IMR-90 (cell line): Measurements from ENCODE around the gene ATP5ME. TPM values are rescaled to one million over a fixed set of nuclear protein-coding genes. Genes with fewer than 3 reads are reported as not detected.

Experiments used
- ATAC-seq: fragments of 200-7000 bp; cut with Tn5 transposase; 2 replicates; pipeline ENCODE4 v1.9.1; 2020; ENCODE audit warnings: low read depth, mild to moderate bottlenecking, moderate library complexity
- BruUV-seq: library from RNA; stranded (reverse); fragments of 400-500 nt; replicated peaks from 2 replicates; lab custom pipeline; 2021; lab: Mats Ljungman, UMichigan
- CTCF ChIA-PET: fragments of 300-600 bp; formaldehyde crosslinking; extraction: SDS; loops from one replicate; lab custom pipeline; 2021; ENCODE audit warnings: antibody characterized with exemption; lab: Yijun Ruan, JAX
- POLR2A ChIA-PET: fragments of 300-600 bp; sonication (Branson Sonifier 250); formaldehyde crosslinking; loops from one replicate; lab custom pipeline; 2022; ENCODE audit warnings: antibody characterized with exemption; ENCODE audit not compliant: unreplicated experiment; lab: Charles Lee
- DNase-seq: peaks from one replicate; pipeline ENCODE4 v3.0.0; 2013
- H2AFZ ChIP-seq: replicated peaks from 2 replicates; pipeline ENCODE3; 2013; ENCODE audit warnings: low read length, mild to moderate bottlenecking; ENCODE audit not compliant: poor library complexity
- H2AK5ac ChIP-seq: 2 replicates; pipeline ENCODE4 v1.6.1; 2013; ENCODE audit warnings: low read depth, low read length, inconsistent platforms
- H2AK9ac ChIP-seq: replicated peaks from 2 replicates; pipeline ENCODE3; 2013; ENCODE audit warnings: mild to moderate bottlenecking, low read depth, low read length, moderate library complexity; ENCODE audit not compliant: poor library complexity
- H2BK120ac ChIP-seq: 2 replicates; pipeline ENCODE4 v1.6.1; 2013; ENCODE audit warnings: low read depth, low read length, inconsistent platforms
- H2BK15ac ChIP-seq: 3 replicates; pipeline ENCODE4 v1.6.1; 2013; ENCODE audit warnings: low read depth, low read length, inconsistent platforms
- H2BK20ac ChIP-seq: 2 replicates; pipeline ENCODE4 v1.6.1; 2013; ENCODE audit warnings: low read depth, mild to moderate bottlenecking, inconsistent platforms, low read length, moderate library complexity
- H2BK5ac ChIP-seq: 2 replicates; pipeline ENCODE4 v1.6.1; 2013; ENCODE audit warnings: mild to moderate bottlenecking, low read depth, low read length, inconsistent platforms; ENCODE audit not compliant: poor library complexity, severe bottlenecking
- H3K14ac ChIP-seq: replicated peaks from 2 replicates; pipeline ENCODE4 v1.6.1; 2013; ENCODE audit warnings: low read depth, low read length, inconsistent platforms
- H3K18ac ChIP-seq: 2 replicates; pipeline ENCODE4 v1.6.1; 2013; ENCODE audit warnings: low read depth, low read length, control low read depth
- H3K23ac ChIP-seq: 2 replicates; pipeline ENCODE4 v1.6.1; 2013; ENCODE audit warnings: low read depth, low read length, inconsistent platforms
- H3K27ac ChIP-seq: 2 replicates; pipeline ENCODE4 v1.5.1; 2013; ENCODE audit warnings: mild to moderate bottlenecking, control low read depth, low read length; ENCODE audit not compliant: insufficient read depth
- H3K27me3 ChIP-seq: 2 replicates; pipeline ENCODE4 v1.6.1; 2013; ENCODE audit warnings: low read length; ENCODE audit not compliant: control insufficient read depth, insufficient read depth
- H3K36me3 ChIP-seq: 2 replicates; pipeline ENCODE4 v1.6.1; 2013; ENCODE audit warnings: low read length, mixed read lengths; ENCODE audit not compliant: control insufficient read depth, insufficient read depth
- H3K4ac ChIP-seq: 2 replicates; pipeline ENCODE4 v1.6.1; 2013; ENCODE audit warnings: low read depth, low read length, inconsistent platforms
- H3K4me1 ChIP-seq: 2 replicates; pipeline ENCODE4 v1.6.1; 2013; ENCODE audit warnings: low read length, mixed read lengths; ENCODE audit not compliant: control insufficient read depth, insufficient read depth
- H3K4me2 ChIP-seq: 2 replicates; pipeline ENCODE4 v1.6.1; 2013; ENCODE audit warnings: low read depth, mild to moderate bottlenecking, control low read depth, low read length, moderate library complexity
- H3K4me3 ChIP-seq: 2 replicates; pipeline ENCODE4 v1.5.1; 2013; ENCODE audit warnings: low read depth, mild to moderate bottlenecking, control low read depth, low read length, moderate library complexity; ENCODE audit not compliant: insufficient read depth
- H3K56ac ChIP-seq: 2 replicates; pipeline ENCODE4 v1.6.1; 2013; ENCODE audit warnings: low read length, inconsistent platforms; ENCODE audit not compliant: insufficient read depth; ENCODE audit errors: extremely low read depth
- H3K79me1 ChIP-seq, 2 experiments: 2 replicates each; pipeline ENCODE4 v1.6.1; 2013; ENCODE audit warnings: low read length in 2 of 2, inconsistent platforms in 1 of 2, low read depth in 1 of 2
- H3K9ac ChIP-seq: 2 replicates; pipeline ENCODE4 v1.6.1; 2013; ENCODE audit warnings: low read depth, low read length, control low read depth
- H3K9me1 ChIP-seq: 2 replicates; pipeline ENCODE4 v1.6.1; 2013; ENCODE audit warnings: low read length, inconsistent platforms; ENCODE audit not compliant: insufficient read depth
- H3K9me3 ChIP-seq: 2 replicates; pipeline ENCODE4 v1.6.1; 2013; ENCODE audit warnings: low read length; ENCODE audit not compliant: control insufficient read depth, insufficient read depth
- H4K20me1 ChIP-seq: 2 replicates; pipeline ENCODE4 v1.6.1; 2013; ENCODE audit warnings: low read length, inconsistent platforms; ENCODE audit not compliant: insufficient read depth
- H4K5ac ChIP-seq: 2 replicates; pipeline ENCODE4 v1.6.1; 2013; ENCODE audit warnings: mild to moderate bottlenecking, low read depth, low read length, control low read depth
- H4K8ac ChIP-seq, 2 experiments: 2 replicates each; pipeline ENCODE4 v1.6.1; 2013; ENCODE audit warnings: low read depth in 2 of 2, low read length in 2 of 2, control low read depth in 1 of 2, inconsistent platforms in 1 of 2
- H4K91ac ChIP-seq: 2 replicates; pipeline ENCODE4 v1.6.1; 2013; ENCODE audit warnings: low read depth, low read length, inconsistent platforms; ENCODE audit not compliant: insufficient read depth
- CEBPB ChIP-seq: IDR thresholded peaks from 2 replicates; pipeline ENCODE4 v1.6.1; 2012; ENCODE audit warnings: low read depth, low read length, improper control_type of control experiment
- CHD1 ChIP-seq: IDR thresholded peaks from 2 replicates; pipeline ENCODE4 v1.6.1; 2012; ENCODE audit warnings: low read depth, low read length, improper control_type of control experiment
- CTCF ChIP-seq: conservative IDR thresholded peaks from 2 replicates; pipeline ENCODE4 v1.5.1; 2012; ENCODE audit warnings: mild to moderate bottlenecking, low read depth, low read length, improper control_type of control experiment
- ELK1 ChIP-seq: fragments of 150-350 bp; IDR thresholded peaks from 2 replicates; pipeline ENCODE4 v1.6.1; 2016; ENCODE audit warnings: low read depth, mild to moderate bottlenecking, low read length, moderate library complexity, borderline replicate concordance
- FOS ChIP-seq: fragments of 150-350 bp; IDR thresholded peaks from 2 replicates; pipeline ENCODE4 v1.6.1; 2016; ENCODE audit warnings: low read depth, low read length
- MAFK ChIP-seq: IDR thresholded peaks from 2 replicates; pipeline ENCODE4 v1.6.1; 2012; ENCODE audit warnings: low read depth, low read length, improper control_type of control experiment
- MAZ ChIP-seq: IDR thresholded peaks from 2 replicates; pipeline ENCODE4 v1.6.1; 2012; ENCODE audit warnings: low read depth, mild to moderate bottlenecking, low read length, improper control_type of control experiment, moderate library complexity, borderline replicate concordance
- MXI1 ChIP-seq: IDR thresholded peaks from 2 replicates; pipeline ENCODE4 v1.6.1; 2012; ENCODE audit warnings: low read depth, mild to moderate bottlenecking, low read length, moderate library complexity, borderline replicate concordance
- POLR2A ChIP-seq: IDR thresholded peaks from 2 replicates; pipeline ENCODE4 v1.6.1; 2012; ENCODE audit warnings: mild to moderate bottlenecking, low read depth, low read length
- RAD21 ChIP-seq: IDR thresholded peaks from 2 replicates; pipeline ENCODE4 v1.6.1; 2012; ENCODE audit warnings: low read length, improper control_type of control experiment
- RCOR1 ChIP-seq: IDR thresholded peaks from 2 replicates; pipeline ENCODE4 v1.6.1; 2012; ENCODE audit warnings: mild to moderate bottlenecking, low read length, improper control_type of control experiment; ENCODE audit not compliant: insufficient replicate concordance
- RFX5 ChIP-seq: IDR thresholded peaks from 2 replicates; pipeline ENCODE4 v1.8.0; 2012; ENCODE audit warnings: low read depth, mild to moderate bottlenecking, low read length, moderate library complexity
- SMC3 ChIP-seq: fragments of 150-350 bp; IDR thresholded peaks from 2 replicates; pipeline ENCODE4 v1.6.1; 2016; ENCODE audit warnings: low read depth, mild to moderate bottlenecking, antibody characterized with exemption, low read length, moderate library complexity
- USF2 ChIP-seq: fragments of 150-350 bp; IDR thresholded peaks from 2 replicates; pipeline ENCODE4 v1.6.1; 2017; ENCODE audit warnings: mild to moderate bottlenecking, antibody characterized with exemption, low read length, low read depth
- WGBS, 2 experiments: methylation state at CpG; one replicate each; pipeline versions ENCODE4 v1.1.5 to v1.1.7; 2013; ENCODE audit warnings: missing lambda C conversion rate in 2 of 2; ENCODE audit not compliant: insufficient read length in 1 of 2; ENCODE audit errors: extremely low coverage in 2 of 2; 5-methylcytosine and 5-hydroxymethylcytosine counted together
- dilution Hi-C: fragments of 300-500 bp; cut with HindIII; formaldehyde crosslinking; loops from one replicate; pipeline ENCODE4 v1.14.3; 2018; ENCODE audit warnings: low sequenced_read_pairs; ENCODE audit not compliant: unreplicated experiment
- in situ Hi-C: fragments of 300-500 bp; cut with MboI; formaldehyde crosslinking; loops from 3 replicates; pipeline ENCODE4 v1.14.3; 2019; ENCODE audit warnings: low sequenced_read_pairs, inconsistent platforms, mixed read lengths
- intact Hi-C: fragments of 100-400 bp; cut with micrococcal nuclease; formaldehyde crosslinking; loops from 2 replicates; pipeline ENCODE4 v1.10.0; 2022
- polyA plus RNA-seq, 3 experiments: library from polyadenylated mRNA; depleted of rRNA; stranded (reverse); fragments of >200 nt; gene quantifications; 2 replicates each; pipeline ENCODE4 v1.2.3, GENCODE V29; 2012; ENCODE audit warnings: low replicate concordance in 1 of 3
- total RNA-seq: library from RNA; depleted of rRNA; stranded (reverse); fragments of >200 nt; gene quantifications from 2 replicates; pipeline ENCODE4 v1.2.3, GENCODE V29; 2012

Gene ATP5ME
- total and polyA plus RNA-seq, 2 of the 4 experiments (the other 2 are of a cell fraction) = 39.3 to 603 TPM

DNA sequence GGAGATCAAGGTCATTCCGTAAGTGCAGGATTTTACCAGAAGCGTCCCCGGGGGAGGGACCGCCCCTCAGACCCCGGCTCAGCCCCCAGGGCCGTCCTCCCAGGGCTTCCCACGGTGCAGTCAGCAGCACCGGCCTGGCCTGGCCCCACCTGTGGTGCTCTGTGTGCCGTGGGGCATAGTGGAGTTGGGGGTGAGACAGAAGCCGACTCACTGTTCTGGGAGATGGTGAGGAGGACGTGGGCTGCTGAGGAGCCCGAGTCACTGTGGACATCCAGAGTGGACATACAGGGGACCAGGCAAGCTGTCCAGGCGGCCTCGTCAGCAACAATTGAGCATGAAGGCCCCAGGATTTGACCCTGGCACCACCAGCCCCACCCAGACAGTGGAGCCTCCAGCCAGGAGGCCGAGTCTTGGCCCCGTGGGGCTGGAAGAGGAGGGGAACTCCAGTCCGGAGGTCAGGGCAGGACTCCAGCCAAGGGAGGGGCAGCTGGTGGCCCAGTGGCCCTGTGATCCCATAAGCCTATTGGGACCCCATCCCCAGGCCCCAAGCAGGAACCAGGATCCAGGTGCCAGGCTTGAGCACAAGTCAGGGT, 19.1 kb downstream of the ATP5ME start:
- no TSS peak for BruUV-seq

More for the DNA sequence above, 19.1 kb downstream of the ATP5ME start:
- no peak overlapping the region for H4K8ac ChIP-seq
- H3K36me3 ChIP-seq = no peaks in the 10 kb centered on the region
- ChIA-PET CTCF (no interaction called here), POLR2A (no interaction called here)
- H2BK20ac ChIP-seq = no peak overlapping the region
- no peaks in the 10 kb centered on the region for H3K4me1 ChIP-seq
- ATAC-seq = no peak
- no peak overlapping the region for H3K4ac ChIP-seq
- no peak overlapping the region for H2BK120ac ChIP-seq
- peaks cover 11% of the 10 kb centered on the region; the same call in 1 of the 2 replicates for H3K27me3 ChIP-seq
- no peak for DNase-seq
- H3K79me1 ChIP-seq = no peaks in the 10 kb centered on the region
- H3K9me3 ChIP-seq = peaks cover 16% of the 10 kb centered on the region
- H2BK15ac ChIP-seq = no peak overlapping the region
- dilution Hi-C loops (no loop called here), in situ Hi-C loops (no loop called here), intact Hi-C loops (no loop called here)
- peak overlapping the region; percentile 21 for H2AFZ ChIP-seq
- WGBS, 2 experiments = 22% methylated on average over 2 of the region's 17 CpGs; no CpG with 5 or more reads in 1 of the 2 experiments
- no peak overlapping the region for H2AK5ac ChIP-seq
- no peaks in the 10 kb centered on the region for H4K20me1 ChIP-seq
- no peak overlapping the region for H3K4me2 ChIP-seq
- no peak overlapping the region for H3K56ac ChIP-seq
- no peak overlapping the region for H3K27ac ChIP-seq
- no peak overlapping the region for H2BK5ac ChIP-seq
- no peak overlapping the region for H4K91ac ChIP-seq
- H4K5ac ChIP-seq = no peak overlapping the region
- no peak overlapping the region for H3K4me3 ChIP-seq
- TF ChIP-seq ELK1 = no peak
- no peak for TF ChIP-seq RAD21
- no peak for TF ChIP-seq MAFK
- TF ChIP-seq USF2 = no peak
- TF ChIP-seq SMC3 = no peak
- no peak for TF ChIP-seq RCOR1
- no peak for TF ChIP-seq MAZ
- no peak for TF ChIP-seq CHD1
- no peak for TF ChIP-seq MXI1
- no peak for TF ChIP-seq POLR2A
- TF ChIP-seq CTCF = no peak
- no peak for TF ChIP-seq FOS
- TF ChIP-seq RFX5 = no peak
- TF ChIP-seq CEBPB = no peak
- no peaks in the 10 kb centered on the region for H3K9me1 ChIP-seq
- H3K23ac ChIP-seq = no peak overlapping the region
- H3K9ac ChIP-seq = no peak overlapping the region
- H3K14ac ChIP-seq = no peak overlapping the region
- no peak overlapping the region for H3K18ac ChIP-seq
- no peak overlapping the region for H2AK9ac ChIP-seq
